Stomach (tissue), 9 donors: Measurements from ENCODE around the gene BACE2. TPM values are rescaled to one million over a fixed set of nuclear protein-coding genes. Genes with fewer than 3 reads are reported as not detected.
A peak's percentile ranks its signal among the peaks of the same experiment; 100 is the strongest.

Experiments
- DNase-seq, 2 donors: peaks; one replicate each; pipeline versions ENCODE4 v3.0.0 to v3.0.0-alpha.2; 2013 to 2019
- H3K27ac ChIP-seq, 5 donors: fragments of 200-600 bp in 4 of 5; sonication (generic) in 4 of 5; one replicate each; pipeline ENCODE4 v1.5.1; 2013 to 2019; ENCODE audit warnings: mild to moderate bottlenecking in 1 of 5, moderate library complexity in 1 of 5
- H3K27me3 ChIP-seq, 3 donors: fragments of 200-600 bp; sonication (generic); one replicate each; pipeline ENCODE4 v1.5.1; 2017 to 2019; ENCODE audit warnings: mixed run types in 1 of 3
- H3K36me3 ChIP-seq, 4 donors: fragments of 200-600 bp; sonication (generic); 1 replicate in 3 of 4; 2 replicates in 1 of 4; pipeline ENCODE4 v1.5.1; 2016 to 2019
- H3K4me1 ChIP-seq, 4 donors: fragments of 200-600 bp; sonication (generic); one replicate each; pipeline ENCODE4 v1.5.1; 2016 to 2019
- H3K4me3 ChIP-seq, 4 donors: fragments of 200-600 bp; sonication (generic) in 3 of 4; one replicate each; pipeline ENCODE4 v1.5.1; 2016 to 2019; ENCODE audit warnings: mild to moderate bottlenecking in 1 of 4
- H3K9me3 ChIP-seq, 4 donors: fragments of 200-600 bp; sonication (generic); one replicate each; pipeline ENCODE4 v1.5.1; 2016 to 2019
- EP300 ChIP-seq: sonication (generic); formaldehyde crosslinking; IDR thresholded peaks from one replicate; pipeline ENCODE4 v1.6.1; 2017; ENCODE audit warnings: antibody characterized with exemption
- POLR2A ChIP-seq, 4 donors: fragments of 450-650 bp; IDR thresholded peaks; one replicate each; pipeline ENCODE4 v1.6.1; 2016; ENCODE audit warnings: antibody characterized with exemption in 4 of 4, control low read depth in 2 of 4, mild to moderate bottlenecking in 1 of 4, moderate library complexity in 1 of 4
- POLR2AphosphoS5 ChIP-seq, 3 donors: sonication (generic); formaldehyde crosslinking; IDR thresholded peaks; one replicate each; pipeline ENCODE4 v1.6.1; 2016; ENCODE audit warnings: antibody characterized with exemption in 3 of 3
- WGBS, 5 donors: extraction: QIAGEN DNeasy Blood & Tissue Kit in 3 of 5; methylation state at CpG; one replicate each; pipeline versions ENCODE4 v1.1.5 to v1.1.7; 2013 to 2018; 5-methylcytosine and 5-hydroxymethylcytosine counted together
- intact Hi-C: fragments of 100-400 bp; cut with DNase I; formaldehyde crosslinking; loops from one replicate; pipeline ENCODE4 v1.15.1; 2023; ENCODE audit warnings: low total_unique reads
- polyA plus RNA-seq, 3 donors: library from polyadenylated mRNA; stranded (reverse); fragments of 200-250 nt; gene quantifications; one replicate each; pipeline ENCODE4 v1.2.3, GENCODE V29; 2013
- total RNA-seq, 5 donors: library from RNA; depleted of rRNA; stranded (reverse); fragments of >200 nt; gene quantifications; one replicate each; pipeline versions ENCODE4 v1.1.0 to v1.2.3, GENCODE V29; 2014 to 2016
- TF ChIP-seq, protein P1 (sequence below), 7 experiments: fragments of 450-650 bp in 4 of 7; fragments of 200-600 bp in 3 of 7; sonication (generic) in 3 of 7; IDR thresholded peaks; one replicate each; pipeline ENCODE4 v1.5.1; 2016 to 2019; ENCODE audit warnings: antibody characterized with exemption in 7 of 7, control low read depth in 2 of 7, mild to moderate bottlenecking in 1 of 7
- donor health status: healthy with polysubstance abuse.
- donor health status: Bipolar disorder and iron deficiency.
- donor health status: healthy.

The BACE2 gene
- total and polyA plus RNA-seq, 8 donors, result 7.6 to 244 (median 51.4) TPM

DNA sequence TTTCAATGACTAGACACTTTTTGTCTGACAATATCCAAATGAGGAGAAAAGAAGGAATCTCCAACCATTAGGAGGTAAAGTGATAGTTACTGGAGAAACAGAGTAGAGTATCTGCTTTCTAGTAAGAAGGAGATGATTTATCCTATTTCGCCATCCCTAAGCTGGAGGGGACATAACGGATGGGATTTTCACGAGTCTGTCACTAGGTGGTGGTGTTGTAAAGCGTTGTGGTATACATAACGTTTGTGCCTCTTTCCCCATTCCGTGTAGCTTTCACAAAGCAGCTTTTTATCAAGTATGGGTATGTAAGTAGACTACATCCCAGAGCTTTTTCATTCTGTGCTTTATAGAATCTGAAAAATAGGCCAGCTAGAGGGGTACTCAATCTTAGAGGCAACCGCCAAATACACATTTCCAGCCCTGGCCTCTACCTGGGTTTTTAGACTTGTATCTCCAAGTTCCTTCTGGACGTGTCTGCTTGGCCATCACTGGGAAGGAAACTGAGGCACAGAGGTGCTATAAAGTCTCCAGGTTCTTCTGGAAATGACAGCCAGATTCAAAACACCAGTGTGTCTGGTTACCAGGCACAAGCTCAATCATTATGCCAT lies 115.4 kb downstream of the BACE2 start:
- no peak overlapping the region for H3K4me3 ChIP-seq
- intact Hi-C loops, result loop anchor here (5.0 to 10.0 kb wide), 2 partner anchors 81 to 174 kb away; partner anchors contain the start of gene MX2
- DNase-seq, result peak; percentile 49 to 93
- no peaks in the 10 kb centered on the region for H3K27me3 ChIP-seq
- H3K36me3 ChIP-seq, result no peaks in the 10 kb centered on the region
- 16 to 18% (median 16%) methylated on average over 8 of the region's 8 CpGs for WGBS, 5 donors
- no peaks in the 10 kb centered on the region for H3K9me3 ChIP-seq
- no peak overlapping the region for H3K27ac ChIP-seq
- peaks cover 0 to 10% (median 2%) of the 10 kb centered on the region in 4 donors for H3K4me1 ChIP-seq
- TF ChIP-seq, protein P1, sequence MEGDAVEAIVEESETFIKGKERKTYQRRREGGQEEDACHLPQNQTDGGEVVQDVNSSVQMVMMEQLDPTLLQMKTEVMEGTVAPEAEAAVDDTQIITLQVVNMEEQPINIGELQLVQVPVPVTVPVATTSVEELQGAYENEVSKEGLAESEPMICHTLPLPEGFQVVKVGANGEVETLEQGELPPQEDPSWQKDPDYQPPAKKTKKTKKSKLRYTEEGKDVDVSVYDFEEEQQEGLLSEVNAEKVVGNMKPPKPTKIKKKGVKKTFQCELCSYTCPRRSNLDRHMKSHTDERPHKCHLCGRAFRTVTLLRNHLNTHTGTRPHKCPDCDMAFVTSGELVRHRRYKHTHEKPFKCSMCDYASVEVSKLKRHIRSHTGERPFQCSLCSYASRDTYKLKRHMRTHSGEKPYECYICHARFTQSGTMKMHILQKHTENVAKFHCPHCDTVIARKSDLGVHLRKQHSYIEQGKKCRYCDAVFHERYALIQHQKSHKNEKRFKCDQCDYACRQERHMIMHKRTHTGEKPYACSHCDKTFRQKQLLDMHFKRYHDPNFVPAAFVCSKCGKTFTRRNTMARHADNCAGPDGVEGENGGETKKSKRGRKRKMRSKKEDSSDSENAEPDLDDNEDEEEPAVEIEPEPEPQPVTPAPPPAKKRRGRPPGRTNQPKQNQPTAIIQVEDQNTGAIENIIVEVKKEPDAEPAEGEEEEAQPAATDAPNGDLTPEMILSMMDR (IDR thresholded peaks at IDR 0.05), result peak in 5 of 7 experiments; percentile 51 to 85 (median 75)
- no peak for TF ChIP-seq EP300
- peak in 2 of 3 donors; percentile 17 to 89 for TF ChIP-seq POLR2AphosphoS5 (IDR thresholded peaks at IDR 0.05)

DNA sequence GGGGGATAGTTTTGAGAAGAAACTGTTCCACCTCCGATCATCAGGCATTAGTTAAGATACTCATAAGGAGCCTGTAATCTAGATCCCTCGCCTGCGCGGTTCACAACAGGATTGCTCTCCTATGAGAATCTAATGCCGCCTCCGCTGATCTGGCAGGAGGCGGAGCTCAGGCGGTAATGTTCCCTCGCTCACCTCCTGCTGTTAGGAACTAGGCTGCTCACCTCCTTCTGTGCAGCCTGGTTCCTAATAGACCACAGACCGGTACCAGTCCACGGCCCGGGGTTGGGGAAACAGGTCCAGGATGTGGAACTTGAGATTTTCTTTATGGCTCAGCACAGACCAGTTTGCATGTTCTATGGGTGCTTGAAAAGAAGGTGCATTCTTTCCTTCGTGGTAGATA lies 121.5 kb downstream of the BACE2 start:
- intact Hi-C loops, result loop anchor here (10.0 kb wide), 1 partner anchor 75 kb away; the partner anchor contains the start of gene MX2
- 56 to 76% (median 70%) methylated on average over 13 of the region's 13 CpGs for WGBS, 5 donors

DNA sequence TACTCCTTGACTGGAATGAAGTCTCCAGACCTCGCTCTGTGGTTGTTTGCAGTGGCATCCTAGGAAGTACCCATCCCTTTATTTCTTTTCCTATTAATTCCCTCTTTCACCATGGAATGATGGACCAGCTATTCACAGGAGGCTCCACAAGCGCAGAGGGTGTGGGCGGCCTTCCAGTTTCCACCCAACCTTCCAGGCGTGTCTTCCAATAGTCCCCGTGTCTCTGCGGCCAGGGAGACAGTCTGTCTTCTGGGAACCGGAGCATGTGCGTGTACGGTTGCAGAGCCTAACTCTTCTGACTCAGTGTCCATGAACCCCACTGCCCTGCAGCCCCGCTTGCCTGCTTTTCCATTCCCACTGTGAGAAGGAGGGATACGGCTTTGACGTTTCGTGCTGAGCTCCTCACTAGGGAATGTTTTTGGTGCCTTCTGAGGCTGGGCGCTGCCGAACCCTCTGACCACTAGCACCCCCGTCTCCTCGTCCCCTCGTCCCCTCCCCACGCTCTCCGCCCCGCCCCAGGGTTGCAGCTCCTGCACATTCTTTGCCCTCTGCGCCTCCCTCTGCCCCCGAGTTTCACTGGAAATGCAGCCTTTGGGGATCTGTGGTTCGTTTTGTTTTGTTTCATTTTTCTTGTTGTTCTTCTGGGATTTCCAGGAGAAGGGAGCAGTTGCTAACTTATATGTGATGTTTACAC lies 122.3 kb downstream of the BACE2 start:
- H3K4me1 ChIP-seq, result peaks cover 0 to 4% (median 0%) of the 10 kb centered on the region in 4 donors

More for the DNA sequence above, 121.5 kb downstream of the BACE2 start:
- peak in 1 of 2 donors; percentile 24 for DNase-seq
- Histone ChIP-seq H3K4me1 (peaks cover 0 to 4% (median 0%) of the 10 kb centered on the region in 4 donors), H3K4me3 (no peak overlapping the region), H3K27me3 (peaks cover 0 to 33% (median 0%) of the 10 kb centered on the region in 3 donors), H3K9me3 (no peaks in the 10 kb centered on the region), H3K27ac (no peak overlapping the region), H3K36me3 (no peaks in the 10 kb centered on the region)
- no peak for TF ChIP-seq POLR2A (IDR thresholded peaks at IDR 0.05)
- TF ChIP-seq, protein P1 (IDR thresholded peaks at IDR 0.05), result no peak
- no peak for TF ChIP-seq POLR2AphosphoS5 (IDR thresholded peaks at IDR 0.05)
- TF ChIP-seq EP300, result no peak

More for the DNA sequence above, 122.3 kb downstream of the BACE2 start:
- Histone ChIP-seq H3K4me3 (peak overlapping the region in 2 of 4 donors; percentile 5 to 17), H3K27ac (no peak overlapping the region), H3K9me3 (no peaks in the 10 kb centered on the region), H3K36me3 (no peaks in the 10 kb centered on the region), H3K27me3 (peaks cover 0 to 36% (median 0%) of the 10 kb centered on the region in 3 donors)
- TF ChIP-seq POLR2A (IDR thresholded peaks at IDR 0.05), result no peak
- TF ChIP-seq, protein P1 (IDR thresholded peaks at IDR 0.05), result no peak
- TF ChIP-seq EP300, result no peak
- no peak for TF ChIP-seq POLR2AphosphoS5 (IDR thresholded peaks at IDR 0.05)
- intact Hi-C loops, result no loop called here
- DNase-seq, result no peak
- 55 to 68% (median 57%) methylated on average over 24 of the region's 24 CpGs for WGBS, 5 donors
